ENCODE results near the gene IL1RL2.

DNA sequence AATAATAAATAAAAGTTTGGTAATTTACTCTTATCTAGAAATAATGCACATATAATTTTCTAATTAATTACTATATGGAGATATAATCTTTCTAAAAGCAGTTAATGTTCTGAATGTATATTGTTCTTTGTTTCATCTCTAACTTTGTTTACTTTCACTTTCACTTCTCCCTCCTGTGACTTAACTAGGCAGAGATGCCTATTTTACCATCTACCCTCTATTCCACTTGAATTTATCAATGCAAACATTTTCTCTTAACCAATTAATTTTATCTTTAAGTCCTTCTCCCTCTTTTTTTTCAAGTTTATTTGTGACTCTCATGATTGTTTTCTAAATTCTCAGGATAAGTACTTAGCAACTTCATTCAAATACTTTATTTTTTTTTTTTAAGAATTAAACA, 69.5 kb downstream of the IL1RL2 start:
- TF ChIP-seq, protein P1, sequence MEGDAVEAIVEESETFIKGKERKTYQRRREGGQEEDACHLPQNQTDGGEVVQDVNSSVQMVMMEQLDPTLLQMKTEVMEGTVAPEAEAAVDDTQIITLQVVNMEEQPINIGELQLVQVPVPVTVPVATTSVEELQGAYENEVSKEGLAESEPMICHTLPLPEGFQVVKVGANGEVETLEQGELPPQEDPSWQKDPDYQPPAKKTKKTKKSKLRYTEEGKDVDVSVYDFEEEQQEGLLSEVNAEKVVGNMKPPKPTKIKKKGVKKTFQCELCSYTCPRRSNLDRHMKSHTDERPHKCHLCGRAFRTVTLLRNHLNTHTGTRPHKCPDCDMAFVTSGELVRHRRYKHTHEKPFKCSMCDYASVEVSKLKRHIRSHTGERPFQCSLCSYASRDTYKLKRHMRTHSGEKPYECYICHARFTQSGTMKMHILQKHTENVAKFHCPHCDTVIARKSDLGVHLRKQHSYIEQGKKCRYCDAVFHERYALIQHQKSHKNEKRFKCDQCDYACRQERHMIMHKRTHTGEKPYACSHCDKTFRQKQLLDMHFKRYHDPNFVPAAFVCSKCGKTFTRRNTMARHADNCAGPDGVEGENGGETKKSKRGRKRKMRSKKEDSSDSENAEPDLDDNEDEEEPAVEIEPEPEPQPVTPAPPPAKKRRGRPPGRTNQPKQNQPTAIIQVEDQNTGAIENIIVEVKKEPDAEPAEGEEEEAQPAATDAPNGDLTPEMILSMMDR (IDR thresholded peaks at IDR 0.05) = no peak
- no peak for TF ChIP-seq POLR2A (IDR thresholded peaks at IDR 0.05)
- TF ChIP-seq EP300 (IDR thresholded peaks at IDR 0.05) = no peak

Measured in ovary (tissue), 3 donors.